Measurements from ENCODE around the gene RDH5.
A peak's percentile ranks its signal among the peaks of the same experiment; 100 is the strongest.

RDH5 gene

DNA sequence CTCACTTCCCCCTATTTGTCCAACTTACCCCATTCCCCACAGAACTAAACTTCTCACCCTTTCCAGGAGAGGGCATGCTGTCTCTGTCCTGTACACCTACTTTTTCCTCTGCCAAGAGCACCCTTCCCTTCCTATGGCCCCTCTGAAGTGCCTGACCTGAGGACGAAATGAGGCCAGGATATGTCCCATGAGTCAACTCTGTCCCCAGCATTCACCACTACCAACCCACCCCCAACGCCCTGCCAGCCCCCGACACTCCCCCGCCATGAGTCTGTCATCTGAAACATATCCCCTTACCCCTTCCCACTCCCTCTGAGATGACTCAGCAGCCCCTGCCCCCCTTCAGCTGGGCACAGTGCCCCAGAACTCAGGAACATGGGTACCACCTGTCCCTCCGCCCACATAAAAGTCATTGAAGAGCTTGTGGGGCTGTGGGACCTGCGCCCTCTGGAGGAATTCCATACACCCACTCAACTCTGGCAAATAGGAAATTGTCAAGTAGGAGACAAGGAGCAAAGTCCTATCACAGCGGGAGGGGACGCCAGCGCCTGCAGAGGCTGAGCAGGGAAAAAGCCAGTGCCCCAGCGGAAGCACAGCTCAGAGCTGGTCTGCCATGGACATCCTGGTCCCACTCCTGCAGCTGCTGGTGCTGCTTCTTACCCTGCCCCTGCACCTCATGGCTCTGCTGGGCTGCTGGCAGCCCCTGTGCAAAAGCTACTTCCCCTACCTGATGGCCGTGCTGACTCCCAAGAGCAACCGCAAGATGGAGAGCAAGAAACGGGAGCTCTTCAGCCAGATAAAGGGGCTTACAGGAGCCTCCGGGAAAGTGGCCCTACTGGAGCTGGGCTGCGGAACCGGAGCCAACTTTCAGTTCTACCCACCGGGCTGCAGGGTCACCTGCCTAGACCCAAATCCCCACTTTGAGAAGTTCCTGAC, 38.8 kb upstream of the RDH5 start:
- no peak for FAIRE-seq
- TF ChIP-seq, protein P1, sequence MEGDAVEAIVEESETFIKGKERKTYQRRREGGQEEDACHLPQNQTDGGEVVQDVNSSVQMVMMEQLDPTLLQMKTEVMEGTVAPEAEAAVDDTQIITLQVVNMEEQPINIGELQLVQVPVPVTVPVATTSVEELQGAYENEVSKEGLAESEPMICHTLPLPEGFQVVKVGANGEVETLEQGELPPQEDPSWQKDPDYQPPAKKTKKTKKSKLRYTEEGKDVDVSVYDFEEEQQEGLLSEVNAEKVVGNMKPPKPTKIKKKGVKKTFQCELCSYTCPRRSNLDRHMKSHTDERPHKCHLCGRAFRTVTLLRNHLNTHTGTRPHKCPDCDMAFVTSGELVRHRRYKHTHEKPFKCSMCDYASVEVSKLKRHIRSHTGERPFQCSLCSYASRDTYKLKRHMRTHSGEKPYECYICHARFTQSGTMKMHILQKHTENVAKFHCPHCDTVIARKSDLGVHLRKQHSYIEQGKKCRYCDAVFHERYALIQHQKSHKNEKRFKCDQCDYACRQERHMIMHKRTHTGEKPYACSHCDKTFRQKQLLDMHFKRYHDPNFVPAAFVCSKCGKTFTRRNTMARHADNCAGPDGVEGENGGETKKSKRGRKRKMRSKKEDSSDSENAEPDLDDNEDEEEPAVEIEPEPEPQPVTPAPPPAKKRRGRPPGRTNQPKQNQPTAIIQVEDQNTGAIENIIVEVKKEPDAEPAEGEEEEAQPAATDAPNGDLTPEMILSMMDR (IDR thresholded peaks at IDR 0.05; ENCODE audit: insufficient read depth, missing control alignments), result peak; percentile 31
- no peak for DNase-seq (ENCODE audit: insufficient read length, low spot score)

DNA sequence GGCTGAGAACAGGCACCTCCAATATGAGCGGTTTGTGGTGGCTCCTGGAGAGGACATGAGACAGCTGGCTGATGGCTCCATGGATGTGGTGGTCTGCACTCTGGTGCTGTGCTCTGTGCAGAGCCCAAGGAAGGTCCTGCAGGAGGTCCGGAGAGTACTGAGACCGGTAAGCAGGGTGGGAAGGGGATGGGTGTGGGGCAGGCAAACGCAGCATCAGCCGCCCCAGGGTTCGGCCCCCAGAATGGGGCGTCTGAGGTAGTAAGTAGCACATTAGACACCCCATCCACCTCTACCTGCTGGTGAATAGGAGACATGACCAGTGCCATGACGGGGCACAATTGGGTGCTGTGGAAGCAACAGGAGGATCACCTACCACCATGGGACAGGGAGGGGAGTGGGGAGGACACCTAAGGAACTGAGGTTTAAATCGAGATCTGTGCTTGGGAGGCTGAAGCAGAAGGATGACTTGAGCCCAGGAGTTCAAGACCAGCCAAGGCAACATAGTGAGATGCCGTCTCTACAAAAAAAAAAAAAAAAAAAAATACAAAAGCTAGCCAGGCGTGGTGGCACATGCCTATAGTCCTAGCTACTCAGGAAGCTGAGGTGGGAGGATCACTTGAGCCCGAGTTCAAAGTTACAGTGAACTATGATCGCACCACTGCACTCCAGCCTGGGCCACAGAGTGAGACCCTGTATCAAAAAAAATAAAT, 38.0 kb upstream of the RDH5 start:
- DNase-seq (ENCODE audit: insufficient read length, low spot score), result no peak
- no peak for FAIRE-seq
- TF ChIP-seq, protein P1 (IDR thresholded peaks at IDR 0.05; ENCODE audit: insufficient read depth, missing control alignments), result no peak

DNA sequence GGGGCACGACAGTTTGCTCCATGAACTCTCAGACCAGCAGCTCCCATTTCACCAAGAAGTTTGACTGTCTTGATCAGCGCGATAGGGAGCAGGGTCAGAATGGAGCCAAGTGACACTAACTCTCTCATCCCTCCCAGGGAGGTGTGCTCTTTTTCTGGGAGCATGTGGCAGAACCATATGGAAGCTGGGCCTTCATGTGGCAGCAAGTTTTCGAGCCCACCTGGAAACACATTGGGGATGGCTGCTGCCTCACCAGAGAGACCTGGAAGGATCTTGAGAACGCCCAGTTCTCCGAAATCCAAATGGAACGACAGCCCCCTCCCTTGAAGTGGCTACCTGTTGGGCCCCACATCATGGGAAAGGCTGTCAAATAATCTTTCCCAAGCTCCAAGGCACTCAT, 36.5 kb upstream of the RDH5 start:
- TF ChIP-seq, protein P1 (IDR thresholded peaks at IDR 0.05; ENCODE audit: insufficient read depth, missing control alignments), result no peak
- no peak for FAIRE-seq
- DNase-seq (ENCODE audit: insufficient read length, low spot score), result no peak

DNA sequence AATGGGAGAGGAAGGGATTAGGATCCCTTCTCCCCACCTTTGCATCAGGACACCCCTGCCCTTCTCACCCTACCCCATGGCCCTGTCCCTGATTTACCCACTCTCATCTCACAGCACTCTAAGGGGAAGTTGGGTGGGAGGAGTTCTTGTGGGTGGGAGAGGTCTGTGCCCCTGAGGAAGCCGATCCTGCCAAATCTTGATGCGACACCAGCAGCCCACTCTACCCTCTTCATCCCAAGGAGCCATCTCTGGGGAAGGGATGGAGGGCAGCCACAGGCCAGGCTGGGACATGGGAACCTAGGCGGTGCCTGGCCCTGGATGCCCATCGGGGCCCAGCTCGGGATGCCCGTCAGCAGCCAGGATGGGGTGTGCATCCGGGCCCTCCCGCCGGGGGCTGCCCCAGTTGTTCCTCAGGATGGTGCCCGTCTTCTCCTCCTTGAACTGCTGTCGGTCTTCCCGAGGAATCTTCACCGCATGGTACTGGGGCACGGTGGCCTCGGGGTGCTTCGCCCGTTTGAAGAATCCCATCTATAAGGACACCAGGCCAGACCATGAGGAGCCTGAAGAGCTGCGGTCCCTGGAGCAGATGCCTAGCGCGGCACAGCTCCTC, 35.3 kb upstream of the RDH5 start:
- DNase-seq (ENCODE audit: insufficient read length, low spot score) (no peak), FAIRE-seq (no peak)
- TF ChIP-seq, protein P1 (IDR thresholded peaks at IDR 0.05; ENCODE audit: insufficient read depth, missing control alignments), result no peak

DNA sequence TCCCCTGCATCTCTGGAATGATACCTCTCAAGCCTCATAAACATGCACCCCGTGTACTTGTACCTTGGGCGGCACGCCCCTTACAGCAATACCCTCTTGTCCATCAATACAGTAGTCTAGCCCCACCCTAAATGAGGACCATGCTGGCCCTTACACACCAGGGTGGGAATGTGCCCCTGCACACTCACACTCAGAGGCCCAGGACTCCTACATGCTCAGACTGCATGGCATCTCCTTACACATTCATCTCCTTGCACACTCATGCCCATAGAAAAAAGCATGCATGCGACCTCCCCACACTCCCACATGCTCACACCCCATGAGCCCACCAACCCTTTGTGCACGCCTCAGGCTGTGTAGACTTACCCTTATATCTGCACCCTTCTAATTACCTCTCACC, 34.5 kb upstream of the RDH5 start:
- DNase-seq (ENCODE audit: insufficient read length, low spot score) (no peak), FAIRE-seq (no peak)
- TF ChIP-seq, protein P1 (IDR thresholded peaks at IDR 0.05; ENCODE audit: insufficient read depth, missing control alignments), result no peak

DNA sequence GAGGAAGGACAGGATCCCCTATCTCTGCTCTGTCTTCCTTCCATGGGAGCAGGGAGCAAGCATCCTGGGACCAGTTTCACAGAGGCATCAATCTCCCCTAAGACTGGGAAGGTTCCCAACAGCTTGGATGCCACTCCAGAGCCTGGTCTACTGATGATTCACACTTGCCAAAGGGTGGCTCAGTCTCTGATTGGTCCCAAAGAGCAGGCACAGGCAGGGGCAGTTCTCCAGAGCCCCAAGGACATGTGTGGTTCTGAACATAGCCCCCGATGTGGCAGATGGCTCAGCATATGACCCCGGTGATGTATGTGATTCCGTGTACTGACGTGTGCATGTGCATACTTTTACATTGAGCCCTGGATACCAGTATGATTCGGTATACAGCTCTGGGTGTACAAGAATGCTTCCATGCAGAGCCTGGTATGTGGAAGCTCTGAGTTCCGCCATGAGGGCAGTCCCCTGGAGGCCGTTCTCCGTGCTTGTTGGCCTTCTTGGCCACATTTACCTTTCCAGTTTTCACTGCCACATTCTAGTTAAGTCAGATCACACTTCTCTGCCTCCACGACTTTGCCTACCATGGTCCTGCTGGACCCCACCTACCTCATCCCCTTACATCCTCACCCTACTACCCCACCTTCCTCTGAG, 33.7 kb upstream of the RDH5 start:
- FAIRE-seq, result no peak
- DNase-seq (ENCODE audit: insufficient read length, low spot score), result no peak
- TF ChIP-seq, protein P1 (IDR thresholded peaks at IDR 0.05; ENCODE audit: insufficient read depth, missing control alignments), result no peak

All from D721Med (cell line).